Naive thymus-derived CD8-positive, alpha-beta T cell (primary cell): ENCODE measurements around the gene CHODL. TPM values are rescaled to one million over a fixed set of nuclear protein-coding genes. Genes with fewer than 3 reads are reported as not detected.

Experiments
- polyA plus RNA-seq, 3 donors: library from polyadenylated mRNA; unstranded; fragments of 300-500 nt; fragmentation: Illumina TruSeq; gene quantifications; one replicate each; pipeline ENCODE4 v1.2.3, GENCODE V29; 2021
- total RNA-seq, 8 experiments: library from RNA in 2 of 8; stranded (reverse) in 2 of 8; gene quantifications; one replicate each; pipeline ENCODE4 v1.2.3 and lab custom pipeline; 2021 to 2026

CHODL gene
- total and polyA plus RNA-seq, 5 experiments from 2014 or later, result 0.21 to 1.2 (median 0.40) TPM; not detected in 1

Other genes with a start within 250 kb of the CHODL start
- not detected for gene TMPRSS15, start 159.0 kb downstream of the CHODL start, total RNA-seq
- not detected for gene TMPRSS15, start 159.0 kb downstream of the CHODL start, polyA plus RNA-seq